ENCODE results near the gene SIPA1L3. TPM values are rescaled to one million over a fixed set of nuclear protein-coding genes. Genes with fewer than 3 reads are reported as not detected.
A peak's percentile ranks its signal among the peaks of the same experiment; 100 is the strongest.

The SIPA1L3 gene
- total and polyA plus RNA-seq, 9 of the 15 experiments (the other 6 are each of a cell fraction or from before 2014, with no cell fraction given), result 0.01 to 6.1 (median 2.5) TPM

DNA sequence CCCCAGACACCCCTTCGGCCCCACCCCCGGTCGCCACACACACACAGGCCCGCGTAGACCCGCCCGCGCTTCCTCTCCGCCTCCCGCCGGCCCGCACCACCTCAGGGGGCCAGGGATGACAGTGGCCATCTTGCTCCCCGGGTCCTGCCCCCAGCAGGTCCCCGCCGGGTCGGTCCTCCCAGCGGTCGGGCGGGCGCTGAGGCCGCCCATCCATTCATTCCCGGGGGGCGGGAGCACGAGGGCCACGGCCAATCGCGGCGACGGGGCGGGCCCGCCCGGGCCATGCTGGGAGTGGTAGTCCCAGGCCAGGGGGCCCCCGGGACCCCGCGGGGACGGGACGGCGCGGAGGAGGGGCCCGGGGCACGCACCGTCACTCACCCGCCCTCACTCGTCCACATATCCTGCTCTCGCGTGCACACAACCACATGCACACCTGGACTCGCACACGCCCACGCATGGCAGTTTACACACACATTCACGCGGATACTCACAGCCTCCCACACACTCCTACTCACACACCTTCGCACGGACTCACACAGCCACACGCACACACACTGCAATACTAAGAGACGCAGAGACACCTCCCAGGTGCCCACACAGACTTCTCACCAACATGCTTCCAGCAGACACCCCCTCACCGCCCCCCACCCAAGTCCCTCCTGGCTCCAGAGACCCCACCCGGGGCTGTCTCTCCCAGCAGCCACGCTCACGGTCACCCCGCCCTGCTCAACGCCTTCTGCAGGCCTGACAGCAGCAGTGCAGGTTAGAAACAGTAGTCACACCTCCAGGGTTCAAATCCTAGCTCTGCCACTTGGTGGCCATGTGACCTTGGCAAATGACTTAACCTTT is 317.2 kb downstream of the SIPA1L3 start, which contains the start of gene DPF1 (continued):
- TF ChIP-seq TCFL5 (CRISPR knock-in tag; conservative IDR thresholded peaks at IDR 0.05) (no peak), BHLHE40 (IDR thresholded peaks at IDR 0.05; ENCODE audit: low read length) (peak; percentile 58), ZNF316 (IDR thresholded peaks at IDR 0.05) (0 out of 2 replicates have a peak, but pooled peaks have one; percentile 11), MCM5 (IDR thresholded peaks at IDR 0.05; ENCODE audit: low read depth) (no peak), TRIM24 (IDR thresholded peaks at IDR 0.05) (no peak), ZNF12 (CRISPR knock-in tag; IDR thresholded peaks at IDR 0.05) (no peak), DPF2 (IDR thresholded peaks at IDR 0.05) (peak; percentile 77), HCFC1 (IDR thresholded peaks at IDR 0.05; ENCODE audit: low read depth, low read length) (peak; percentile 95), CBX8 (IDR thresholded peaks at IDR 0.05; ENCODE audit: borderline replicate concordance, extremely low read depth, low read depth, low read length, poor library complexity, severe bottlenecking) (no peak), SOX6 (IDR thresholded peaks at IDR 0.05) (no peak), PHF21A (IDR thresholded peaks at IDR 0.05; ENCODE audit: borderline replicate concordance, low read depth) (no peak), SAFB2 (IDR thresholded peaks at IDR 0.05; ENCODE audit: borderline replicate concordance, low read depth, low read length, severe bottlenecking) (no peak), C11orf30 (IDR thresholded peaks at IDR 0.05; ENCODE audit: low read depth) (no peak), MXI1 (IDR thresholded peaks at IDR 0.05; ENCODE audit: low read depth, low read length) (no peak), DACH1 (IDR thresholded peaks at IDR 0.05; ENCODE audit: partially characterized antibody) (no peak), GABPB1 (CRISPR knock-in tag; IDR thresholded peaks at IDR 0.05) (0 out of 2 replicates have a peak, but pooled peaks have one; percentile 32), MNT (conservative IDR thresholded peaks at IDR 0.05) (peak; percentile 70 to 84), TFAP4 (CRISPR knock-in tag; IDR thresholded peaks at IDR 0.05; ENCODE audit: borderline replicate concordance) (0 out of 2 replicates have a peak, but pooled peaks have one; percentile 11), EP400 (IDR thresholded peaks at IDR 0.05) (peak; percentile 38; the same call in 1 of the 2 replicates)
- TF ChIP-seq, protein P1, sequence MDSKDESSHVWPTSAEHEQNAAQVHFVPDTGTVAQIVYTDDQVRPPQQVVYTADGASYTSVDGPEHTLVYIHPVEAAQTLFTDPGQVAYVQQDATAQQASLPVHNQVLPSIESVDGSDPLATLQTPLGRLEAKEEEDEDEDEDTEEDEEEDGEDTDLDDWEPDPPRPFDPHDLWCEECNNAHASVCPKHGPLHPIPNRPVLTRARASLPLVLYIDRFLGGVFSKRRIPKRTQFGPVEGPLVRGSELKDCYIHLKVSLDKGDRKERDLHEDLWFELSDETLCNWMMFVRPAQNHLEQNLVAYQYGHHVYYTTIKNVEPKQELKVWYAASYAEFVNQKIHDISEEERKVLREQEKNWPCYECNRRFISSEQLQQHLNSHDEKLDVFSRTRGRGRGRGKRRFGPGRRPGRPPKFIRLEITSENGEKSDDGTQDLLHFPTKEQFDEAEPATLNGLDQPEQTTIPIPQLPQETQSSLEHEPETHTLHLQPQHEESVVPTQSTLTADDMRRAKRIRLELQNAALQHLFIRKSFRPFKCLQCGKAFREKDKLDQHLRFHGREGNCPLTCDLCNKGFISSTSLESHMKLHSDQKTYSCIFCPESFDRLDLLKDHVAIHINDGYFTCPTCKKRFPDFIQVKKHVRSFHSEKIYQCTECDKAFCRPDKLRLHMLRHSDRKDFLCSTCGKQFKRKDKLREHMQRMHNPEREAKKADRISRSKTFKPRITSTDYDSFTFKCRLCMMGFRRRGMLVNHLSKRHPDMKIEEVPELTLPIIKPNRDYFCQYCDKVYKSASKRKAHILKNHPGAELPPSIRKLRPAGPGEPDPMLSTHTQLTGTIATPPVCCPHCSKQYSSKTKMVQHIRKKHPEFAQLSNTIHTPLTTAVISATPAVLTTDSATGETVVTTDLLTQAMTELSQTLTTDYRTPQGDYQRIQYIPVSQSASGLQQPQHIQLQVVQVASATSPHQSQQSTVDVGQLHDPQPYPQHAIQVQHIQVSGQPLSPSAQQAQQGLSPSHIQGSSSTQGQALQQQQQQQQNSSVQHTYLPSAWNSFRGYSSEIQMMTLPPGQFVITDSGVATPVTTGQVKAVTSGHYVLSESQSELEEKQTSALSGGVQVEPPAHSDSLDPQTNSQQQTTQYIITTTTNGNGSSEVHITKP (IDR thresholded peaks at IDR 0.05; ENCODE audit: partially characterized antibody), result peak; percentile 81
- TF ChIP-seq, protein P2, sequence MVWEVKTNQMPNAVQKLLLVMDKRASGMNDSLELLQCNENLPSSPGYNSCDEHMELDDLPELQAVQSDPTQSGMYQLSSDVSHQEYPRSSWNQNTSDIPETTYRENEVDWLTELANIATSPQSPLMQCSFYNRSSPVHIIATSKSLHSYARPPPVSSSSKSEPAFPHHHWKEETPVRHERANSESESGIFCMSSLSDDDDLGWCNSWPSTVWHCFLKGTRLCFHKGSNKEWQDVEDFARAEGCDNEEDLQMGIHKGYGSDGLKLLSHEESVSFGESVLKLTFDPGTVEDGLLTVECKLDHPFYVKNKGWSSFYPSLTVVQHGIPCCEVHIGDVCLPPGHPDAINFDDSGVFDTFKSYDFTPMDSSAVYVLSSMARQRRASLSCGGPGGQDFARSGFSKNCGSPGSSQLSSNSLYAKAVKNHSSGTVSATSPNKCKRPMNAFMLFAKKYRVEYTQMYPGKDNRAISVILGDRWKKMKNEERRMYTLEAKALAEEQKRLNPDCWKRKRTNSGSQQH (CRISPR knock-in tag; IDR thresholded peaks at IDR 0.05), result peak; percentile 90

All from K562 (cell line).